Stimulated activated CD4-positive, alpha-beta T cell treated with anti-CD3 and anti-CD28 coated beads, TNF-alpha, amount 100 ng/mL, for 24 hours (primary cell): ENCODE data around the gene SPACDR.

Experiments used
- DNase-seq, 3 experiments: peaks; one replicate each; pipeline ENCODE4 v3.0.0-alpha.2; 2020; ENCODE audit warnings: low read depth in 3 of 3

SPACDR gene

GRCh38 chr7:100435401-100436304 lies 28.4 kb downstream of the SPACDR start:
- peak in 1 of 3 experiments; percentile 45 for DNase-seq

DNA sequence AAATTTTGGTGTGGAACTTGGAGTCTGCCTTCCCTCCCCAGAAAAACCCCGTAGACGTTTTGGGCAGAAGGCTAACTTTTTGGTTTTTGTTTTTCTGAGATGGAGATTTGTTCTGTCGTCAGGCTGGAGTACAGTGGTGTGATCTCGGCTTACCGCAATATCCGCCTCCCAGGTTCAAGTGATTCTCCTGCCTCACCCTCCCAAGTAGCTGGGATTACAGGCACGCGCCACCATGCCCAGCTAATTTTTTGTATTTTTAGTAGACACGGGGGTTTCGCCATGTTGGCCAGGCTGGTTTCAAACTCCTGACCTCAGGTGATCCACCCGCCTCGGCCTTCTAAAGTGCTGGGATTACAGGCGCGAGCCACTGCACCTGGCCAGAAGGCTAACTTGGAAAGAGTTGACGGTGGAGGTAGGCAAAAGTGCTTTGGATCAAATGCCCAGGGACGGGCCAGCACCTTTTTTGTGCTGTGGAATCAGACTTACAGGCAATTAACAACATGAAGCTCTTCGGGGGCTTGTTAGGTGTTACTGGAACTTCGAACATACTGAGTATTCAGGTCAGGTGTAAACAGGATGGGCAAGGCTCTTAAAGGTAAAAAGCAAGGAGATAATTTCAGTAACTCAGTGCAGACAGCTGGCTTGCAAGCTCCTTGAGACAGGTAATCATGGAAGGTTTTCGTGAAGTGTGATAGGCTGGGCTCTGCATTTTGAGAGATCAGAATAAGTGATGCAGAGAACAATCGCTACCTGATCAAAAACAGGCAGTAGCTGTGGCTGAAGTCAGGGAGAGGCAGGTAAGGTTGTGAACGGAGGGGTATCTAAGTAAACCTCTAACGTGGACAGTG lies 29.5 kb downstream of the SPACDR start:
- no peak for DNase-seq

- no peak for DNase-seq
These were observed 30.3 kb downstream of the SPACDR start for GRCh38 chr7:100433592-100434296.

- DNase-seq = no peak
These were observed 30.8 kb downstream of the SPACDR start for GRCh38 chr7:100433276-100433591.

DNA sequence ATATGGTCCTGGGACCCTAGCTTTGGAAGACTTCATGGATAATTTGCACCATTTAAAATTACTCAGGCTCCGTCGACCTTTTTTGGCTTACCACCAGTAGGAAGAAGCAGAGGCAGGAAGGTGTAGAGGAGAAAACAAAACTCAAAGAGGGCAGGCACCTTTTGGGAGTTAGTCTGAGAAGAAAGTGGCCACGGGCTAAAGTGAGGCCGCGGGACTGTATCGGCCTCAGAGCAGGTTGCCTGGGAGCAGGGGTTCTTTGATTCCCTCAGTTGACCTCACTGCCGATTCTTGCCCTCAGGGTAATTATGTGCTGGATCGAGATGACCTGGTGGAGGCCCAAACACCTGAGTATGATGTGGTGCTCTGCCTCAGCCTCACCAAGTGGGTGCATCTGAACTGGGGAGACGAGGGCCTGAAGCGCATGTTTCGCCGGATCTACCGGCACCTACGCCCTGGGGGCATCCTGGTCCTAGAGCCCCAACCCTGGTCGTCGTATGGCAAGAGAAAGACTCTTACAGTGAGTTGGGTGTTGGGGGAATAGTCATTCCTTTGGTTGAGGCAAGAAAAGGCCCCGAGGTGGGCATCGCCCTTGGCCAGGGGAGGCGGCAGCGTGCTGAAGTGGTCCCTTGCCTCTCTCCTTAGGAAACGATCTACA lies 31.3 kb downstream of the SPACDR start:
- no peak for DNase-seq

- DNase-seq = no peak
These were observed 32.0 kb downstream of the SPACDR start for GRCh38 chr7:100432053-100432452.

DNA sequence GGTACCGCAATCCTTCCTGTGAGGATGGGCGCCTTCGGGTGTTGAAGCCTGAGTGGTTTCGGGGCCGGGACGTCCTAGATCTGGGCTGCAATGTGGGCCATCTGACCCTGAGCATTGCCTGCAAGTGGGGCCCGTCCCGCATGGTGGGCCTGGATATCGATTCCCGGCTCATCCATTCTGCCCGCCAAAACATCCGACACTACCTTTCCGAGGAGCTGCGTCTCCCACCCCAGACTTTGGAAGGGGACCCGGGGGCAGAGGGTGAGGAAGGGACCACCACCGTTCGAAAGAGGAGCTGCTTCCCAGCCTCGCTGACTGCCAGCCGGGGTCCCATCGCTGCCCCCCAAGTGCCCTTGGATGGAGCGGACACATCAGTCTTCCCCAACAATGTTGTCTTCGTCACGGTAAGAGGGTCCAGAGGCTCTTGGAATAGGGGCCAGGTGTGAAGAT lies 32.7 kb downstream of the SPACDR start:
- DNase-seq = no peak

DNA sequence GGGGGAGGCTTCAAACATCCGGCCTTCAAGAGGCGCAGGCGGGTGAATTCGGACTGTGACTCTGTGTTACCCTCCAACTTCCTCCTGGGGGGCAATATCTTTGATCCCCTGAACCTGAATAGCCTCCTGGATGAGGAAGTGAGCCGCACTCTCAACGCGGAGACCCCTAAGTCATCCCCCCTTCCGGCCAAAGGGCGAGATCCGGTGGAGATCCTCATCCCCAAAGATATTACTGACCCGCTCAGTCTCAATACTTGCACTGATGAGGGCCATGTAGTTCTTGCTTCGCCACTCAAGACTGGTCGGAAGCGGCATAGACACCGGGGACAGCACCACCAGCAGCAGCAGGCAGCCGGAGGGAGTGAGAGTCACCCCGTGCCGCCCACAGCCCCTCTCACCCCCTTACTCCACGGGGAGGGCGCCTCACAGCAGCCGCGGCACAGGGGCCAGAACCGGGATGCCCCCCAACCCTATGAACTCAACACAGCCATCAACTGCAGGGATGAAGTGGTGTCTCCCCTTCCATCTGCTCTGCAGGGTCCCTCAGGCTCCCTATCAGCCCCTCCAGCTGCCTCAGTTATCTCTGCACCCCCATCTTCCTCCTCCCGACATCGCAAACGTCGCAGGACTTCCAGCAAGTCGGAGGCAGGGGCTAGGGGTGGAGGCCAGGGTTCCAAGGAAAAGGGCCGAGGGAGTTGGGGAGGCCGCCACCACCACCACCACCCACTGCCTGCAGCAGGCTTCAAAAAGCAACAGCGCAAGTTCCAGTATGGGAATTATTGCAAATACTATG lies 33.4 kb downstream of the SPACDR start:
- DNase-seq = no peak

DNA sequence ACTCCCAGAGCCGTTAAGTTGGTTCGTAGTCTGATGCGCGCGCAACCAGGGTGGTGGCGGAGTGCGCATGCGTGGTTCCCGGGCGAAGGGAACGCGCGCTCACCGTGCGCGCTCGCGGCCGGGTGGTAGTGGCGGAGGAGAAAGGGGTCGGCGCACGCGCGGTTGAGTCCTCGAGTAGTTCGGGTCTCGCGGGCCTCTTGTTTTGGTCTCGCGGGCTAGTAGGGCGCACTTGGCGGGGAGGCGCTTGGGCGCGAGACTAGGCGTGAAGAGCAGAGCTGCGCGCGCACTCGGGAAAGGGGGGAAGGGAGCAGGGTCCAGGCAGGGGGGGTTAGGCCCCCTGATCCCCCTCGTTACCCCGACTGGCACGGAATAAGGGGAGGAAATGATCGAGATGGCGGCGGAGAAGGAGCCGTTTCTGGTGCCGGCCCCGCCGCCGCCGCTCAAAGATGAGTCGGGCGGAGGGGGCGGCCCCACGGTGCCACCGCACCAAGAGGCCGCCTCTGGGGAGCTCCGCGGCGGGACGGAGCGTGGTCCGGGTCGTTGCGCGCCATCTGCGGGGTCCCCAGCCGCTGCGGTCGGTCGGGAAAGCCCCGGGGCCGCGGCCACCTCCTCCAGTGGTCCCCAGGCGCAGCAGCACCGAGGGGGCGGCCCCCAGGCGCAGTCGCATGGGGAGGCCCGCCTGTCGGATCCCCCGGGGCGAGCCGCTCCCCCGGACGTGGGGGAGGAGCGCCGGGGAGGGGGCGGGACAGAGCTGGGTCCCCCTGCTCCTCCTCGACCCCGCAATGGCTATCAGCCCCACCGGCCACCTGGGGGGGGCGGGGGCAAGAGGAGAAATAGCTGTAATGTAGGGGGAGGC lies 34.2 kb downstream of the SPACDR start, which contains the start of gene MEPCE:
Gene MEPCE, plus strand, starts transcription at position 195 of the 856 bp plus-strand sequence. Its CDS starts 188 bp downstream, at position 383.
- DNase-seq = peak; percentile 90 to 93 (median 93)

GRCh38 chr7:100428967-100429636 lies 35.0 kb downstream of the SPACDR start:
- peak; percentile 100 for DNase-seq

GRCh38 chr7:100428199-100428966 lies 35.7 kb downstream of the SPACDR start, which contains the start of gene ZCWPW1:
Gene ZCWPW1 (minus strand): TSS chr7:100428703. CDS start chr7:100420649, 8,054 bp downstream.
- peak; percentile 92 to 98 (median 95) for DNase-seq

- DNase-seq = no peak
These were observed 36.3 kb downstream of the SPACDR start for GRCh38 chr7:100427762-100428198.

GRCh38 chr7:100426516-100426915 lies 37.5 kb downstream of the SPACDR start:
- no peak for DNase-seq

- DNase-seq = no peak
These were observed 38.7 kb downstream of the SPACDR start for GRCh38 chr7:100425347-100425746.

GRCh38 chr7:100423315-100423714 lies 40.7 kb downstream of the SPACDR start:
- DNase-seq = no peak

DNA sequence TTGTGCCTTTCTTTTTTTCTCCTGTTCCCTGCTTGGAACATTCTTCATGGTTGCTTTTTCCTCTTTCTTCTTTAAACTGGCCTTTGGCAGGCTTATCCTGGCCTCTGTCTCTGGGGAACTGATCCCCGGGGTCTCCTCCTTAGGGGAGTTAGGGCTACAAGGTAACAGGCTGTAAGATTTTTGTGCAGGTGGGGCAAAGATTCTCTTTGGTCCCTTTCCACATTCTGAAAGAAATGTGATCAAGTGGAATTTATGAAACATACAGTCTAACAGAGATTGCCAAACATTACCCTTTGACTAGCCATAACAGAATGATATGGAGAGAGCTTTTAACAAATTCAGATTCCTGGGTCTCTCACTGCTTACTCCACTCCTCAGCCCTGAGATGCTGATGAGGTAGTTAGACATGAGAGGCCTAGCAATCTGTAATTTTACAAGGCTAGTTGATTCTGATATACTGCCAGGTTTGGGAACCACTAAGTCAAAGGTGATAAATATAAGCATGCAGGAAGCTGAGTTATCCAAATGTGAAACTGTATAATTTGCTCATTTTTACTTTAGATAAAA lies 44.3 kb downstream of the SPACDR start:
- DNase-seq = no peak

DNA sequence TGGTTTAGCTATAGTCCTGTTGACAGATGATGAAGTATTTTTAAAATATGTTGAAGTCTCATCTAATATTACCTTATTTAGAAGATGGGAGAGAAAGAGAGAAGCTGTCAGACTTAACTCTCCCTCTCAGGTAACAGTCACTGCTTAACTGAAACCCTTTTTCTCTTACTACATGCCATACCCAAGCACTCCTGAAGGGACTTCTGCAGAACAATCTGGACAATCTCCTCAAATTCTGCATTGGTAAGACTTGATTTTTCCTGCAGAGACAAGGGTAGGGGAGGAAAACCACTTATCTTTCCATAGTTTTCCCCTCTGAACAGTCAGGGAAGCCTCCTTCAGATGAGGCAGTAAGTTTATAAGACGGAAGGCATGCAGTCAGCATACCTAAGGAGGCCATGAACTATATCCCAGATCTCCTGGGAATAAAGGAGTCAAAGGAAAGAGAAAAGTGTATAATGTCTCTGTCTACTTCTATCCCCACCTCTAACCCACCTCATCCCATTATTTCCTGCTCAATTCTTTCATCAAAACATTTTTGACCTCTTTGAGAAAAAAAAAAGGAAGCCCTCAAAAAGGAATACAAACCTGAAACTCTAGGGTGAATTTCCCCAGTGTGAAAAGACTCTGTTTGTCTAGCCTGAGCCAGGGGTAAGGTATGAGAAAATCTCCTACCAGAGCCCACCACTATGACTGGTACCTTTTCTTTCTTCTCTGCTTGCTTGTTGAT lies 45.0 kb downstream of the SPACDR start:
- no peak for DNase-seq
